GM13977 (cell line): ENCODE measurements around the gene SHANK3.

Experiments
- DNase-seq: peaks from one replicate; pipeline ENCODE4 v3.0.0; 2012; ENCODE audit warnings: low spot score
- in situ Hi-C: fragments of 300-500 bp; cut with MboI; formaldehyde crosslinking; loops from one replicate; pipeline ENCODE4 v1.12.0; 2022; ENCODE audit warnings: low sequenced_read_pairs, low pct_unique_long_range_greater_than_20kb, mixed read lengths, inconsistent platforms; ENCODE audit not compliant: unreplicated experiment
- TF ChIP-seq, protein P1 (sequence below): IDR thresholded peaks from 2 replicates; pipeline ENCODE4 v1.5.1; 2012; ENCODE audit warnings: mild to moderate bottlenecking, control low read depth; ENCODE audit not compliant: insufficient read depth; ENCODE audit errors: extremely low read depth, missing control alignments

The SHANK3 gene

GRCh38 chr22:50714150-50714549, 41.5 kb downstream of the SHANK3 start:
- in situ Hi-C loops, result no loop called here
- TF ChIP-seq, protein P1, sequence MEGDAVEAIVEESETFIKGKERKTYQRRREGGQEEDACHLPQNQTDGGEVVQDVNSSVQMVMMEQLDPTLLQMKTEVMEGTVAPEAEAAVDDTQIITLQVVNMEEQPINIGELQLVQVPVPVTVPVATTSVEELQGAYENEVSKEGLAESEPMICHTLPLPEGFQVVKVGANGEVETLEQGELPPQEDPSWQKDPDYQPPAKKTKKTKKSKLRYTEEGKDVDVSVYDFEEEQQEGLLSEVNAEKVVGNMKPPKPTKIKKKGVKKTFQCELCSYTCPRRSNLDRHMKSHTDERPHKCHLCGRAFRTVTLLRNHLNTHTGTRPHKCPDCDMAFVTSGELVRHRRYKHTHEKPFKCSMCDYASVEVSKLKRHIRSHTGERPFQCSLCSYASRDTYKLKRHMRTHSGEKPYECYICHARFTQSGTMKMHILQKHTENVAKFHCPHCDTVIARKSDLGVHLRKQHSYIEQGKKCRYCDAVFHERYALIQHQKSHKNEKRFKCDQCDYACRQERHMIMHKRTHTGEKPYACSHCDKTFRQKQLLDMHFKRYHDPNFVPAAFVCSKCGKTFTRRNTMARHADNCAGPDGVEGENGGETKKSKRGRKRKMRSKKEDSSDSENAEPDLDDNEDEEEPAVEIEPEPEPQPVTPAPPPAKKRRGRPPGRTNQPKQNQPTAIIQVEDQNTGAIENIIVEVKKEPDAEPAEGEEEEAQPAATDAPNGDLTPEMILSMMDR, result no peak
- no peak for DNase-seq

- DNase-seq, result no peak
- TF ChIP-seq, protein P1, result no peak
- in situ Hi-C loops, result no loop called here
Observed at GRCh38 chr22:50714631-50715179, 42.1 kb downstream of the SHANK3 start.

GRCh38 chr22:50715250-50715649, 42.6 kb downstream of the SHANK3 start:
- TF ChIP-seq, protein P1, result no peak
- DNase-seq, result no peak
- in situ Hi-C loops, result no loop called here

- no peak for DNase-seq
- TF ChIP-seq, protein P1, result no peak
- in situ Hi-C loops, result no loop called here
Observed at GRCh38 chr22:50715776-50716175, 43.2 kb downstream of the SHANK3 start.

DNA sequence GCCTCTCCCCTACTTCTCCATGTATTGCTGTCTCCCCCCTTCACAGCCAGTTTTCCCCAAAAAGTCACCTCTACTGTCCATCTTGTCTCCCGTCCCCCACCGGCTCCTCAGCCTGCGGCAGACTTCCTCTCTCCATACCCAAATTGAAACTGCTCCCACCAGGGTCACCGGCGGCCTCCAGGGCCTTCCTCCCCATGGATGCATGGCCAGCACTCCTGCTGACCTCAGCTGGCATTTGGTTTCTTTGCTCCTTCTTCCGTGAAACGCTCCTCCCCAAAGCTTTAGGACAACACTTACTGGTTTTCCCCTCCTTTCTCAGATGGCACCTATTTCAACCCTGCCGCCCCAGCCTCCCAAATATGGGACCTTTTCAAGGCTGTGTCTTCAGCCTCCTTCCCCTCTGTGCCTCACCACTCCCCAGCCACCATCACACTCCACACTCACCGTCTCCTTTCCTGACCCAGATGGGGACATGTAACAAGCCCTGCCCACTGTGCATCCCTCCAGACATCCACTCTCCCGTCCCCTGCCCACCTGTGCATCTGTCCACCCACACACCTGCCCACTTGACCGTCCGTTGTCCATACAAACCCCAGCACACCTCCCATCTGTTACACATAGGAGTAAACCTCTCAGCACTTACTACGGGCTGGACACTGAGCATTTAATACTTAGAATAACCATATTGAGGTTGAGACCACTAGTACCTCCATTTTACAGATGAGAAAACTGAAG, 43.8 kb downstream of the SHANK3 start:
- TF ChIP-seq, protein P1, result no peak
- in situ Hi-C loops, result no loop called here
- no peak for DNase-seq

- in situ Hi-C loops, result no loop called here
- no peak for DNase-seq
Observed at GRCh38 chr22:50717709-50718351, 45.2 kb downstream of the SHANK3 start.

More at GRCh38 chr22:50717709-50718351, 45.2 kb downstream of the SHANK3 start:
- TF ChIP-seq, protein P1, result peak; percentile 27
